Measurements from ENCODE around the gene MPZ.
A peak's percentile ranks its signal among the peaks of the same experiment; 100 is the strongest.

The MPZ gene

DNA sequence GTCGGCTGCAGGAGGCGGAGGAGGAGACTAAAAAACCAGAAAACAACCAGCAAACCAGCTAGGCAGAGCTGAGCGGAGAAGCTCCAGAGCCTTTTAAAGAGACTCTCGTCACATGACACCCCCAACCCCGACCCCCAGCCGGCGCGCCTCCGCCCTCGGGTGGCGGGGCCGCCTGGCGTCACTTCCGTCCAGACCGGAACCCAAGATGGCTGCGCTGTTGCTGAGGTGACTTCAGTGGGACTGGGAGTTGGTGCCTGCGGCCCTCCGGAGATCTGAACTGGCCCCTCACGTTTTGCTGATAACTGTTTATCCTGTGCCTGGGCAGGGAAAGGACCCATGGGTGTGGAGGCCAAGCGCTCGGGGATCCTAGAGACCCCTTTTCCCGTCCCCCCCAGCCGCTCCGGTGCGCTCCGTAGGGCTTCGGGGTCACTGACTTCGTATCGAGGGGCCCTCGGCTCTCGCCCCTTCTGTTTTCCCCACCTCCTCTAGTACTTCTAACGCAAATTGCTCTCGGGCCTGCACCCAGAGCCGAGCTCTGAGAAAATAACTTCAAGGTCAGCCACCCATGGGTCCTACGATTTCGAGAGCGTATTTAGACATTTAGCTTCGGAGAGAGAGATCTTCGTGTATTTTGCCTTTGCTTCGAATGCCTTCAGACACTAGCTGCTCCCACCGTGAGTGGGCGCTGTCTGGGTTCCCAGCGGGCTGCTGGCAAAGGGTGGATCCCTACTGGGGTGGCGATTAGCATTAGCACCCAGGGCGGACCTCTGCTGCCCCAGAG, 4.6 kb upstream of the MPZ start, which contains the start of gene SDHC:
Gene SDHC, plus strand, starts transcription at position 181 of the 781 bp plus-strand sequence. Its CDS starts 25 bp downstream, at position 206.
- Histone ChIP-seq H3K4me1 (ENCODE audit: control insufficient read depth in 1 of 2, insufficient read depth in 1 of 2, low read depth in 1 of 2, low read length in 1 of 2) (peaks cover 15 to 16% of the 10 kb centered on the region in 2 experiments), H3K36me3 (peaks cover 4% of the 10 kb centered on the region), H3K27me3 (no peaks in the 10 kb centered on the region), H3K27ac (peak within 1 kb of the TSS; percentile 94), H3K9me3 (no peaks in the 10 kb centered on the region), H3K4me3 (ENCODE audit: low read depth in 1 of 2, low read length in 1 of 2) (peak within 1 kb of the TSS; percentile 63 to 83)
- TF ChIP-seq, protein P1, sequence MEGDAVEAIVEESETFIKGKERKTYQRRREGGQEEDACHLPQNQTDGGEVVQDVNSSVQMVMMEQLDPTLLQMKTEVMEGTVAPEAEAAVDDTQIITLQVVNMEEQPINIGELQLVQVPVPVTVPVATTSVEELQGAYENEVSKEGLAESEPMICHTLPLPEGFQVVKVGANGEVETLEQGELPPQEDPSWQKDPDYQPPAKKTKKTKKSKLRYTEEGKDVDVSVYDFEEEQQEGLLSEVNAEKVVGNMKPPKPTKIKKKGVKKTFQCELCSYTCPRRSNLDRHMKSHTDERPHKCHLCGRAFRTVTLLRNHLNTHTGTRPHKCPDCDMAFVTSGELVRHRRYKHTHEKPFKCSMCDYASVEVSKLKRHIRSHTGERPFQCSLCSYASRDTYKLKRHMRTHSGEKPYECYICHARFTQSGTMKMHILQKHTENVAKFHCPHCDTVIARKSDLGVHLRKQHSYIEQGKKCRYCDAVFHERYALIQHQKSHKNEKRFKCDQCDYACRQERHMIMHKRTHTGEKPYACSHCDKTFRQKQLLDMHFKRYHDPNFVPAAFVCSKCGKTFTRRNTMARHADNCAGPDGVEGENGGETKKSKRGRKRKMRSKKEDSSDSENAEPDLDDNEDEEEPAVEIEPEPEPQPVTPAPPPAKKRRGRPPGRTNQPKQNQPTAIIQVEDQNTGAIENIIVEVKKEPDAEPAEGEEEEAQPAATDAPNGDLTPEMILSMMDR (IDR thresholded peaks at IDR 0.05): peak; percentile 15

DNA sequence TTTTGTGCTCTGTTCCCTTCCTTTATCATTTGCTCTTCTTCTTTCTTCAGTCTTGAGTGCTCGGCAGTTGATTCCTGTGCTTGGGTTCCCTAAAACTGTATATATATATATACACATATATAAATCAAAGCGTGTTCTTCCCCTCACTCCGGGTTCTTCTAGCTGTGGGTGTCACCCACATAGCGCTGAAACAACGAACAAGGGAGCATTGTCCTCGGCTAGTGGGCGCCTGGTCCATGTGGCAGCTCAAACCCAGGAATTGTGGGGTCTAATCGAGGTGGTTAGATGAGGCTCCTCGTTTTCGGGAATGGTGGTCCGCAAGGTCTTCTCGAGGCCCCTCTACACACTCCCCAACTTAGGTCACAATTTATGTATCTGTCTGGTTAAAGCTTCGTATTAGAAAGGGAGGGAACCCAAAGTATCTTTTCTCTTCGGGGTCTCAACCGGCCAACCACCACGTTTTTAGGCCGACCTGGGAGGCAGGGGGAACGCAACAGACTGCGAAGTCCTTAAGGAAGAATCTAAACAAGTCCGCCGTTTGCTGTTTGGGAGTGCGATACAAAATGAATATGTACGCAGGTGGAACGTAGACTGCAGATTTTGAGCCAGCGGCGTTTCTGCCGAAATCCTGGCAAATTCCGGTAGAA, 3.9 kb upstream of the MPZ start:
- Histone ChIP-seq H3K36me3 (peaks cover 1% of the 10 kb centered on the region), H3K27me3 (no peaks in the 10 kb centered on the region), H3K4me1 (ENCODE audit: control insufficient read depth in 1 of 2, insufficient read depth in 1 of 2, low read depth in 1 of 2, low read length in 1 of 2) (peaks cover 15 to 16% of the 10 kb centered on the region in 2 experiments), H3K4me3 (ENCODE audit: low read depth in 1 of 2, low read length in 1 of 2) (peak overlapping the region; percentile 63 to 83), H3K27ac (peak overlapping the region; percentile 94), H3K9me3 (no peaks in the 10 kb centered on the region)
- TF ChIP-seq, protein P1 (IDR thresholded peaks at IDR 0.05): no peak

DNA sequence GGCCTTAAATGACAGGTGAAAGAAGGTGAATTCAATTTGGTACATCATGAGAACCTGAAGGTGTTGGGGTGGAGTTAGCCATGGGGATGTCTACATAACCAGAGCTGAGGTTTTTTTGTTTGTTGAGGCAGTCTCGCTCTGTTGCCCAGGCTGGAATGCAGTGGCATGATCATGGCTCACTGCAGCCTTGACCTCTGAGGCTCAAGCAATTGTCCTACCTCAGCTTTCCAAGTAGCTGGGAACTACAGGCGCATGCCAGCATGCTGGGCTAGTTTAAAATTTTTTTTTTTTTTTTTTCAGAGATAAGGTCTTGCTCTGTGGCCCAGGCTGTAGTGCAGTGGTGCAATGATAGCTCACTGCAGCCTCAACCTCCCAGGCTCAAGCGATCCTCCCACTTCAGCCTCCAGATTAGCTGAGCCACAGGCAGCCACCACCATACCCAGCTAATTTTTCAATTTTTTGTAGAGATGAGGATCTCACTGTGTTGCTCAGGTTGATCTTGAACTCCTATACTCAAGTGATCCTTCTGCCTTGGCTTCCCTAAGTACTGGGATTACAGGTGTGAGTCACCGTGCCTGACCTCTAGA, 1.9 kb upstream of the MPZ start:
- TF ChIP-seq, protein P1 (IDR thresholded peaks at IDR 0.05): no peak
- Histone ChIP-seq H3K27ac (no peak overlapping the region), H3K9me3 (no peaks in the 10 kb centered on the region), H3K4me1 (ENCODE audit: control insufficient read depth in 1 of 2, insufficient read depth in 1 of 2, low read depth in 1 of 2, low read length in 1 of 2) (peaks cover 32 to 35% of the 10 kb centered on the region in 2 experiments), H3K4me3 (ENCODE audit: low read depth in 1 of 2, low read length in 1 of 2) (no peak overlapping the region), H3K36me3 (no peaks in the 10 kb centered on the region), H3K27me3 (no peaks in the 10 kb centered on the region)

GRCh38 chr1:161307892-161308638, 1.7 kb downstream of the MPZ start:
- TF ChIP-seq, protein P1 (IDR thresholded peaks at IDR 0.05): no peak
- Histone ChIP-seq H3K27me3 (no peaks in the 10 kb centered on the region), H3K9me3 (no peaks in the 10 kb centered on the region), H3K36me3 (no peaks in the 10 kb centered on the region), H3K4me3 (ENCODE audit: low read depth in 1 of 2, low read length in 1 of 2) (no peak overlapping the region), H3K27ac (peak overlapping the region; percentile 99), H3K4me1 (ENCODE audit: control insufficient read depth in 1 of 2, insufficient read depth in 1 of 2, low read depth in 1 of 2, low read length in 1 of 2) (peaks cover 43 to 49% of the 10 kb centered on the region in 2 experiments)

DNA sequence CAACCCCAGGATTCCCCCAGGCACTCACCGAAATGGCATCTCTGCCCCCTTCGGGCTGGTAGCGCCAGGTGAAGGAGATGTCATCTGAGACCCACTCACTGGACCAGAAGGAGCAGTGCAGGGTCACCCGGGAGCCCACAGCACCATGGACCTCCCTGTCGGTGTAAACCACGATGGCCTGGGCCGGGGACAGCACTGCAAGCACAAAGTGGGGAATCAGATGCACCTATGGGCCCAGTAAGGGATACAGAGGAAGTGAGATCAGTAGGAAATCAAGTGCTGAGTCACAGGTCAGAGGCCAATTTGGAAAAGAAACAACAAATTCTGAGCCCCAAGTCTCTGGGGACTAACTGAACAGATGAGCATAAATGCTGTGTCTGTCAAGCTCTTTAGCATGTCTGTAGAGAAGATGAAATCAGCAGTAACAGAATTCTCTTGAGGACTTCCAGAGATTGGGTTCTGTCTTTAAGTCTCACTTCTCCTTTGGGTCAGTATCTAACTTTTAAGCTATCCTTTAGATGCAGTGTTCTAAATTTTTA, 2.5 kb downstream of the MPZ start:
- Histone ChIP-seq H3K36me3 (no peaks in the 10 kb centered on the region), H3K27ac (peak overlapping the region; percentile 99), H3K9me3 (no peaks in the 10 kb centered on the region), H3K27me3 (no peaks in the 10 kb centered on the region), H3K4me1 (ENCODE audit: control insufficient read depth in 1 of 2, insufficient read depth in 1 of 2, low read depth in 1 of 2, low read length in 1 of 2) (peaks cover 48 to 56% of the 10 kb centered on the region in 2 experiments), H3K4me3 (ENCODE audit: low read depth in 1 of 2, low read length in 1 of 2) (peak overlapping the region; percentile 16 to 78)
- TF ChIP-seq, protein P1 (IDR thresholded peaks at IDR 0.05): no peak
